Fibroblast of lung (primary cell): ENCODE measurements around the gene SLC16A5.

ENCODE experiments used
- CTCF ChIP-seq, 2 donors: IDR thresholded peaks in 1 of 2; conservative IDR thresholded peaks in 1 of 2; 1 replicate in 1 of 2; 2 replicates in 1 of 2; pipeline ENCODE4 v1.5.1; 2011 to 2012; ENCODE audit warnings: low read length in 2 of 2, control low read depth in 1 of 2, inconsistent platforms in 1 of 2, low read depth in 1 of 2, mild to moderate bottlenecking in 1 of 2
- EZH2 ChIP-seq: IDR thresholded peaks from 2 replicates; pipeline ENCODE4 v1.5.1; 2012; ENCODE audit warnings: low read length, control low read depth, mild to moderate bottlenecking; ENCODE audit errors: missing control alignments

- TF ChIP-seq CTCF (conservative IDR thresholded peaks at IDR 0.05 in 1 of 2, IDR thresholded peaks at IDR 0.05 in 1 of 2; ENCODE audit: low read depth in 1 of 2, low read length in 2 of 2) (no peak), EZH2 (no peak)
Measured at GRCh38 chr17:75142236-75142971, 54.6 kb downstream of the SLC16A5 start.
